SH-SY5Y (cell line): Measurements from ENCODE around the gene AK8.

ENCODE experiments used
- GATA2 ChIP-seq: IDR thresholded peaks from 2 replicates; pipeline ENCODE4 v1.6.1; 2011; ENCODE audit warnings: mild to moderate bottlenecking, low read depth, low read length
- GATA3 ChIP-seq: IDR thresholded peaks from 2 replicates; pipeline ENCODE4 v1.6.1; 2011; ENCODE audit warnings: low read depth, mild to moderate bottlenecking, low read length, moderate library complexity

DNA sequence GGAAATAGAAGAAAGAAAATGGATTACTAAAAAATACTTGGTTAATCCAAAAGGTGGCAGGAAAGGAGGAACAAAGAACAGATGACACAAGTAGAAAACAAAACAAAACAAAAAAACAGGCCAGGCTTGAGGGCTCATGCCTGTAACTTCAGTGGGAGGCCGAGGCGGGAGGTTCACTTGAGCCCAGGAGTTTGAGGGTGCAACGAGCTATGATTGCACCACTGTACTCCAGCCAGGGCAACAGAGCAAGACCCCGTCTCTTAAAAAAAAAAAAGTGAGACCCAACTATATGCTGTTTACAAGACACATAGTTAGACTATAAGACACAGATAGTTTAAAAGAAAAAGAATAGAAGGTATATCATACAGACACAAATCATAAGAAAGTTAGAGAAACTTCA, 59.5 kb downstream of the AK8 start:
- TF ChIP-seq GATA2 (no peak), GATA3 (no peak)
